Testis (tissue), 3 donors: Measurements from ENCODE around the gene PSMA5. TPM values are rescaled to one million over a fixed set of nuclear protein-coding genes. Genes with fewer than 3 reads are reported as not detected.

Experiments
- DNase-seq: peaks from one replicate; pipeline ENCODE4 v3.0.0-alpha.2; 2019
- H3K27ac ChIP-seq, 2 donors: fragments of 200-600 bp; sonication (generic); one replicate each; pipeline ENCODE4 v1.5.1; 2019
- H3K27me3 ChIP-seq: fragments of 200-600 bp; sonication (generic); one replicate; pipeline ENCODE4 v1.5.1; 2019
- H3K36me3 ChIP-seq: fragments of 200-600 bp; sonication (generic); one replicate; pipeline ENCODE4 v1.5.1; 2017; ENCODE audit warnings: low read depth; ENCODE audit errors: missing control alignments
- H3K4me1 ChIP-seq: fragments of 200-600 bp; sonication (generic); one replicate; pipeline ENCODE4 v1.5.1; 2019
- H3K4me3 ChIP-seq, 2 donors: fragments of 200-600 bp; sonication (generic); one replicate each; pipeline ENCODE4 v1.5.1; 2017 to 2019
- H3K9me3 ChIP-seq: fragments of 200-600 bp; sonication (generic); one replicate; pipeline ENCODE4 v1.5.1; 2017
- CTCF ChIP-seq, 3 experiments: fragments of 450-650 bp in 2 of 3; fragments of 200-600 bp in 1 of 3; sonication (generic) in 1 of 3; IDR thresholded peaks; one replicate each; pipeline ENCODE4 v1.5.1; 2016 to 2019; ENCODE audit warnings: antibody characterized with exemption in 3 of 3, mild to moderate bottlenecking in 2 of 3, moderate library complexity in 1 of 3
- POLR2A ChIP-seq: fragments of 450-650 bp; IDR thresholded peaks from one replicate; pipeline ENCODE4 v1.6.1; 2017; ENCODE audit warnings: antibody characterized with exemption, mild to moderate bottlenecking, moderate library complexity
- WGBS, 2 donors: methylation state at CpG; one replicate each; pipeline ENCODE4 v1.1.5; 2018; 5-methylcytosine and 5-hydroxymethylcytosine counted together
- intact Hi-C: fragments of 100-400 bp; cut with DNase I; formaldehyde crosslinking; loops from one replicate; pipeline ENCODE4 v1.15.1; 2023; ENCODE audit warnings: low total_unique reads
- polyA plus RNA-seq: library from polyadenylated mRNA; stranded (reverse); fragments of 350-450 nt; fragmentation: Illumina TruSeq; extraction: RNeasy Lipid Tissue Mini Kit (QIAGEN cat#74804); gene quantifications from one replicate; pipeline ENCODE4 v1.2.3, GENCODE V29; 2014; ENCODE audit warnings: low read depth, low replicate concordance; ENCODE audit not compliant: insufficient read depth
- total RNA-seq, 2 donors: library from RNA; depleted of rRNA; stranded (reverse); fragments of >200 nt; gene quantifications; one replicate each; pipeline ENCODE4 v1.2.3, GENCODE V29; 2016

Gene PSMA5
- total and polyA plus RNA-seq, 3 donors from 2014 or later = 30.9 to 72.0 (median 56.9) TPM

- Histone ChIP-seq H3K4me1 (peaks cover 29% of the 10 kb centered on the region), H3K4me3 (no peak overlapping the region), H3K9me3 (no peaks in the 10 kb centered on the region), H3K36me3 (no peaks in the 10 kb centered on the region), H3K27ac (no peak overlapping the region), H3K27me3 (no peaks in the 10 kb centered on the region)
- intact Hi-C loops = no loop called here
- DNase-seq = no peak
- TF ChIP-seq POLR2A = no peak
- 73 to 79% methylated on average over 1 of the region's 1 CpG for WGBS, 2 donors
Measured at GRCh38 chr1:109368464-109368863, 57.8 kb downstream of the PSMA5 start.

- no peak for DNase-seq
- Histone ChIP-seq H3K36me3 (no peaks in the 10 kb centered on the region), H3K27ac (peak overlapping the region in 1 of 2 donors; percentile 1), H3K27me3 (no peaks in the 10 kb centered on the region), H3K4me3 (no peak overlapping the region), H3K9me3 (no peaks in the 10 kb centered on the region), H3K4me1 (peaks cover 22% of the 10 kb centered on the region)
- TF ChIP-seq CTCF (IDR thresholded peaks at IDR 0.05) (no peak), POLR2A (no peak)
- intact Hi-C loops = no loop called here
- WGBS, 2 donors = 87 to 92% methylated on average over 3 of the region's 3 CpGs
Measured at GRCh38 chr1:109367626-109368025, 58.6 kb downstream of the PSMA5 start.

GRCh38 chr1:109365642-109366204, 60.5 kb downstream of the PSMA5 start:
- TF ChIP-seq CTCF (IDR thresholded peaks at IDR 0.05) (peak in 1 of 3 experiments; percentile 6), POLR2A (no peak)
- no peaks in the 10 kb centered on the region for H3K9me3 ChIP-seq
- no peaks in the 10 kb centered on the region for H3K36me3 ChIP-seq
- no peaks in the 10 kb centered on the region for H3K27me3 ChIP-seq
- H3K4me1 ChIP-seq = peaks cover 7% of the 10 kb centered on the region
- H3K4me3 ChIP-seq = no peak overlapping the region
- intact Hi-C loops = no loop called here
- H3K27ac ChIP-seq = no peak overlapping the region
- WGBS, 2 donors = 76 to 85% methylated on average over 2 of the region's 2 CpGs
- no peak for DNase-seq

- no peak for DNase-seq
- H3K36me3 ChIP-seq = no peaks in the 10 kb centered on the region
- peaks cover 9% of the 10 kb centered on the region for H3K4me1 ChIP-seq
- TF ChIP-seq CTCF (IDR thresholded peaks at IDR 0.05) (no peak), POLR2A (no peak)
- no peaks in the 10 kb centered on the region for H3K27me3 ChIP-seq
- no peaks in the 10 kb centered on the region for H3K9me3 ChIP-seq
- H3K27ac ChIP-seq = no peak overlapping the region
- H3K4me3 ChIP-seq = no peak overlapping the region
- intact Hi-C loops = no loop called here
- 50 to 54% methylated on average over 1 of the region's 1 CpG for WGBS, 2 donors
Measured at GRCh38 chr1:109361649-109362048, 64.6 kb downstream of the PSMA5 start.

- intact Hi-C loops = no loop called here
Measured at GRCh38 chr1:109361069-109361468, 65.2 kb downstream of the PSMA5 start.

More at GRCh38 chr1:109361069-109361468, 65.2 kb downstream of the PSMA5 start:
- H3K36me3 ChIP-seq = no peaks in the 10 kb centered on the region
- DNase-seq = no peak
- H3K4me1 ChIP-seq = peaks cover 9% of the 10 kb centered on the region
- no peaks in the 10 kb centered on the region for H3K9me3 ChIP-seq
- WGBS, 2 donors = 81 to 90% methylated on average over 2 of the region's 2 CpGs
- H3K27me3 ChIP-seq = no peaks in the 10 kb centered on the region
- H3K4me3 ChIP-seq = no peak overlapping the region
- H3K27ac ChIP-seq = no peak overlapping the region
- TF ChIP-seq CTCF (IDR thresholded peaks at IDR 0.05) (no peak), POLR2A (no peak)
